Activated naive CD4-positive, alpha-beta T cell treated with anti-CD3 and anti-CD28 coated beads for 36 hours (primary cell): Measurements from ENCODE around the gene SPSB3. TPM values are rescaled to one million over a fixed set of nuclear protein-coding genes. Genes with fewer than 3 reads are reported as not detected.
"Not testable (repeated sequence)": the region's sequence is repeated elsewhere in the genome, so short reads cannot be mapped to it uniquely, and the experiment has no call there.

Experiments
- CTCF ChIA-PET: fragments of 350-600 bp; sonication (Branson Sonifier 250); formaldehyde crosslinking; loops from one replicate; lab custom pipeline; 2021; ENCODE audit warnings: antibody characterized with exemption; lab: Charles Lee
- DNase-seq: peaks from one replicate; pipeline ENCODE4 v3.0.0-alpha.2; 2020
- H3K27ac Mint-ChIP-seq: one replicate; pipeline ENCODE4 v1.8.0; 2021; ENCODE audit warnings: mild to moderate bottlenecking, mixed read lengths
- H3K27me3 Mint-ChIP-seq: one replicate; pipeline ENCODE4 v1.8.0; 2021; ENCODE audit warnings: low read depth, mixed read lengths
- H3K36me3 Mint-ChIP-seq: one replicate; pipeline ENCODE4 v1.8.0; 2021; ENCODE audit warnings: low read depth, mixed read lengths
- H3K4me1 Mint-ChIP-seq: one replicate; pipeline ENCODE4 v1.8.0; 2021; ENCODE audit warnings: low read depth, mixed read lengths
- H3K4me3 Mint-ChIP-seq: one replicate; pipeline ENCODE4 v1.8.0; 2021; ENCODE audit warnings: mild to moderate bottlenecking, moderate library complexity, mixed read lengths
- H3K9me3 Mint-ChIP-seq: one replicate; pipeline ENCODE4 v1.8.0; 2021; ENCODE audit warnings: mixed read lengths
- intact Hi-C: fragments of 100-400 bp; cut with micrococcal nuclease; formaldehyde crosslinking; loops from one replicate; pipeline ENCODE4 v1.15.1; 2023
- total RNA-seq, 2 experiments: library from RNA; stranded (reverse); gene quantifications; one replicate each; pipeline ENCODE4 v1.2.3, GENCODE V29; 2021

SPSB3 gene
- total RNA-seq, 2 experiments from 2014 or later = 14.0 to 17.0 TPM

GRCh38 chr16:1810536-1810935 is 28.2 kb upstream of the SPSB3 start:
- DNase-seq = no peak
- Mint-ChIP-seq H3K4me3 (no peak overlapping the region), H3K27ac (no peak overlapping the region), H3K9me3 (no peaks in the 10 kb centered on the region), H3K4me1 (peaks cover 10% of the 10 kb centered on the region), H3K27me3 (no peaks in the 10 kb centered on the region), H3K36me3 (peaks cover 6% of the 10 kb centered on the region)
- CTCF ChIA-PET = interaction anchor here (1.3 to 3.4 kb wide), 2 partner anchors 10 to 119 kb away, joined by 4 to 14 read pairs; no protein-coding TSS in a partner anchor
- intact Hi-C loops = no loop called here

GRCh38 chr16:1810106-1810505 is 27.7 kb upstream of the SPSB3 start:
- Mint-ChIP-seq H3K27ac (no peak overlapping the region), H3K4me1 (peaks cover 10% of the 10 kb centered on the region), H3K9me3 (no peaks in the 10 kb centered on the region), H3K4me3 (no peak overlapping the region), H3K36me3 (peaks cover 6% of the 10 kb centered on the region), H3K27me3 (no peaks in the 10 kb centered on the region)
- CTCF ChIA-PET = interaction anchor here (3.4 kb wide), 1 partner anchor 119 kb away, joined by 14 read pairs; no protein-coding TSS in a partner anchor
- intact Hi-C loops = no loop called here
- no peak for DNase-seq

GRCh38 chr16:1809281-1809801 is 27.0 kb upstream of the SPSB3 start:
- H3K36me3 Mint-ChIP-seq = peaks cover 6% of the 10 kb centered on the region
- no peak overlapping the region for H3K4me3 Mint-ChIP-seq
- CTCF ChIA-PET = no interaction called here
- H3K9me3 Mint-ChIP-seq = no peaks in the 10 kb centered on the region
- no peak for DNase-seq
- no peaks in the 10 kb centered on the region for H3K27me3 Mint-ChIP-seq
- intact Hi-C loops = no loop called here
- H3K4me1 Mint-ChIP-seq = peaks cover 10% of the 10 kb centered on the region
- H3K27ac Mint-ChIP-seq = no peak overlapping the region

GRCh38 chr16:1808691-1809090 is 26.3 kb upstream of the SPSB3 start:
- Mint-ChIP-seq H3K4me1 (peaks cover 10% of the 10 kb centered on the region), H3K27me3 (no peaks in the 10 kb centered on the region), H3K27ac (no peak overlapping the region), H3K36me3 (peaks cover 6% of the 10 kb centered on the region), H3K4me3 (no peak overlapping the region), H3K9me3 (no peaks in the 10 kb centered on the region)
- no peak for DNase-seq
- CTCF ChIA-PET = no interaction called here
- intact Hi-C loops = no loop called here

GRCh38 chr16:1807626-1808025 is 25.3 kb upstream of the SPSB3 start:
- no peak overlapping the region for H3K4me3 Mint-ChIP-seq
- intact Hi-C loops = no loop called here
- no peaks in the 10 kb centered on the region for H3K9me3 Mint-ChIP-seq
- CTCF ChIA-PET = interaction anchor here (1.3 kb wide), 1 partner anchor 25 kb away, joined by 4 read pairs; the partner anchor contains the start of genes NUBP2 and SPSB3
- no peak overlapping the region for H3K27ac Mint-ChIP-seq
- peaks cover 6% of the 10 kb centered on the region for H3K36me3 Mint-ChIP-seq
- H3K27me3 Mint-ChIP-seq = no peaks in the 10 kb centered on the region
- H3K4me1 Mint-ChIP-seq = peaks cover 4% of the 10 kb centered on the region
- no peak for DNase-seq

GRCh38 chr16:1800701-1801100 is 18.3 kb upstream of the SPSB3 start:
- CTCF ChIA-PET = interaction anchor here (1.2 kb wide), 1 partner anchor 10 kb away, joined by 4 read pairs; no protein-coding TSS in a partner anchor
- no peak overlapping the region for H3K4me3 Mint-ChIP-seq
- DNase-seq = no peak
- no peaks in the 10 kb centered on the region for H3K4me1 Mint-ChIP-seq
- no peaks in the 10 kb centered on the region for H3K27me3 Mint-ChIP-seq
- intact Hi-C loops = no loop called here
- no peak overlapping the region for H3K27ac Mint-ChIP-seq
- H3K9me3 Mint-ChIP-seq = peaks cover 18% of the 10 kb centered on the region
- H3K36me3 Mint-ChIP-seq = peaks cover 6% of the 10 kb centered on the region

GRCh38 chr16:1799263-1799662 is 16.9 kb upstream of the SPSB3 start:
- H3K4me1 Mint-ChIP-seq, H3K36me3 Mint-ChIP-seq, intact Hi-C loops, DNase-seq, H3K27me3 Mint-ChIP-seq, CTCF ChIA-PET, H3K27ac Mint-ChIP-seq, H3K4me3 Mint-ChIP-seq: not testable (repeated sequence)
- H3K9me3 Mint-ChIP-seq = peaks cover 18% of the 10 kb centered on the region

- H3K27me3 Mint-ChIP-seq = no peaks in the 10 kb centered on the region
- H3K27ac Mint-ChIP-seq = no peak overlapping the region
- DNase-seq = no peak
- H3K36me3 Mint-ChIP-seq = peaks cover 6% of the 10 kb centered on the region
- intact Hi-C loops = no loop called here
- CTCF ChIA-PET = no interaction called here
- H3K9me3 Mint-ChIP-seq = peaks cover 18% of the 10 kb centered on the region
- no peaks in the 10 kb centered on the region for H3K4me1 Mint-ChIP-seq
- no peak overlapping the region for H3K4me3 Mint-ChIP-seq
These were observed 12.7 kb upstream of the SPSB3 start for GRCh38 chr16:1794908-1795666.

GRCh38 chr16:1794221-1794871 is 12.0 kb upstream of the SPSB3 start:
- DNase-seq = no peak
- no peaks in the 10 kb centered on the region for H3K4me1 Mint-ChIP-seq
- CTCF ChIA-PET = no interaction called here
- intact Hi-C loops = no loop called here
- peaks cover 16% of the 10 kb centered on the region for H3K9me3 Mint-ChIP-seq
- no peaks in the 10 kb centered on the region for H3K27me3 Mint-ChIP-seq
- H3K4me3 Mint-ChIP-seq = no peak overlapping the region
- H3K27ac Mint-ChIP-seq = no peak overlapping the region
- H3K36me3 Mint-ChIP-seq = peaks cover 4% of the 10 kb centered on the region

- H3K4me1 Mint-ChIP-seq = no peaks in the 10 kb centered on the region
- no peaks in the 10 kb centered on the region for H3K27me3 Mint-ChIP-seq
- intact Hi-C loops = no loop called here
- peaks cover 10% of the 10 kb centered on the region for H3K9me3 Mint-ChIP-seq
- no peak for DNase-seq
- peaks cover 3% of the 10 kb centered on the region for H3K36me3 Mint-ChIP-seq
- CTCF ChIA-PET = interaction anchor here (1.1 kb wide), 1 partner anchor 135 kb away, joined by 3 read pairs; no protein-coding TSS in a partner anchor
- no peak within 1 kb of the TSS for H3K27ac Mint-ChIP-seq
- no peak within 1 kb of the TSS for H3K4me3 Mint-ChIP-seq
These were observed 11.3 kb upstream of the SPSB3 start, which contains the start of gene IGFALS for GRCh38 chr16:1793578-1794220. IGFALS (minus strand) TSS chr16:1793705; CDS start chr16:1793652, 53 bp downstream.

GRCh38 chr16:1792836-1793577 is 10.6 kb upstream of the SPSB3 start:
- CTCF ChIA-PET = interaction anchor here (1.1 kb wide), 1 partner anchor 136 kb away, joined by 3 read pairs; no protein-coding TSS in a partner anchor
- Mint-ChIP-seq H3K36me3 (peaks cover 3% of the 10 kb centered on the region), H3K4me1 (no peaks in the 10 kb centered on the region), H3K4me3 (no peak overlapping the region), H3K27me3 (no peaks in the 10 kb centered on the region), H3K27ac (no peak overlapping the region), H3K9me3 (peaks cover 8% of the 10 kb centered on the region)
- intact Hi-C loops = no loop called here
- DNase-seq = no peak
